ENCODE data around the gene FBXO24. TPM values are rescaled to one million over a fixed set of nuclear protein-coding genes. Genes with fewer than 3 reads are reported as not detected.
"Not testable (repeated sequence)": the region's sequence is repeated elsewhere in the genome, so short reads cannot be mapped to it uniquely, and the experiment has no call there.

The FBXO24 gene, protein sequence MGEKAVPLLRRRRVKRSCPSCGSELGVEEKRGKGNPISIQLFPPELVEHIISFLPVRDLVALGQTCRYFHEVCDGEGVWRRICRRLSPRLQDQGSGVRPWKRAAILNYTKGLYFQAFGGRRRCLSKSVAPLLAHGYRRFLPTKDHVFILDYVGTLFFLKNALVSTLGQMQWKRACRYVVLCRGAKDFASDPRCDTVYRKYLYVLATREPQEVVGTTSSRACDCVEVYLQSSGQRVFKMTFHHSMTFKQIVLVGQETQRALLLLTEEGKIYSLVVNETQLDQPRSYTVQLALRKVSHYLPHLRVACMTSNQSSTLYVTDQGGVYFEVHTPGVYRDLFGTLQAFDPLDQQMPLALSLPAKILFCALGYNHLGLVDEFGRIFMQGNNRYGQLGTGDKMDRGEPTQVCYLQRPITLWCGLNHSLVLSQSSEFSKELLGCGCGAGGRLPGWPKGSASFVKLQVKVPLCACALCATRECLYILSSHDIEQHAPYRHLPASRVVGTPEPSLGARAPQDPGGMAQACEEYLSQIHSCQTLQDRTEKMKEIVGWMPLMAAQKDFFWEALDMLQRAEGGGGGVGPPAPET
- total RNA-seq: 1 to 10 TPM; 1.3 to 3.0 TPM
- polyA plus RNA-seq (2013, experiment 1 of 2): 2.4 TPM
- polyA plus RNA-seq (2013, experiment 2 of 2): 1.4 TPM
- long read RNA-seq, experiment 1, partial matches to known transcripts: 1 of 2 reads
- long read RNA-seq, experiment 1, other reads (novel, unspliced or antisense): 1 of 2 reads
- long read RNA-seq, experiment 2: 0 reads
- long read RNA-seq, experiment 3, partial matches to known transcripts: 1 of 6 reads
- long read RNA-seq, experiment 3, other reads (novel, unspliced or antisense): 5 of 6 reads
- long read RNA-seq, experiment 4: 0 reads

- Histone ChIP-seq H3K9me3 (ENCODE audit: control insufficient read depth, low read length) (no peaks in the 10 kb centered on the region), H3K36me3 (ENCODE audit: control insufficient read depth, insufficient read depth, low read length) (peaks cover 13% of the 10 kb centered on the region), H3K4me1 (ENCODE audit: control insufficient read depth, insufficient read depth, low read length) (peaks cover 9% of the 10 kb centered on the region), H3K4me3 (ENCODE audit: low read length) (peak within 1 kb of the TSS; percentile 94), H3K27ac (ENCODE audit: low read depth, low read length) (peak within 1 kb of the TSS; percentile 87), H3K27me3 (ENCODE audit: control insufficient read depth, insufficient read depth, low read length, poor library complexity, severe bottlenecking) (no peaks in the 10 kb centered on the region), H3K9ac (ENCODE audit: extremely low read depth, low read length, poor library complexity, severe bottlenecking) (peak within 1 kb of the TSS; percentile 87)
- Mint-ChIP-seq H3K9me3 (no peaks in the 10 kb centered on the region), H3K4me3 (peak within 1 kb of the TSS; percentile 89), H3K36me3 (ENCODE audit: low read depth) (peaks cover 6% of the 10 kb centered on the region), H3K4me1 (peaks cover 39% of the 10 kb centered on the region), H3K27me3 (ENCODE audit: insufficient read depth) (peaks cover 13% of the 10 kb centered on the region), H3K27ac (peak within 1 kb of the TSS; percentile 96)
- no peak for TF ChIP-seq CTCF (conservative IDR thresholded peaks at IDR 0.05)
- 0% methylated on average over 25 to 53 of the region's 53 CpGs for WGBS, 2 experiments (ENCODE audit: insufficient coverage in 1 of 2, insufficient read length in 1 of 2)
- peak; percentile 100 for DNase-seq
Observed at GRCh38 chr7:100586266-100587025, at the start of gene FBXO24. TSS of gene FBXO24 (plus strand) at chr7:100586328. CDS start at chr7:100586626, 298 bp downstream.

- H3K9ac ChIP-seq (ENCODE audit: extremely low read depth, low read length, poor library complexity, severe bottlenecking); DNase-seq: not testable (repeated sequence)
- 95 to 100% methylated on average over 2 of the region's 2 CpGs for WGBS, 2 experiments (ENCODE audit: insufficient coverage in 1 of 2, insufficient read length in 1 of 2)
Observed at GRCh38 chr7:100536695-100537094, 49.4 kb upstream of the FBXO24 start.

DNA sequence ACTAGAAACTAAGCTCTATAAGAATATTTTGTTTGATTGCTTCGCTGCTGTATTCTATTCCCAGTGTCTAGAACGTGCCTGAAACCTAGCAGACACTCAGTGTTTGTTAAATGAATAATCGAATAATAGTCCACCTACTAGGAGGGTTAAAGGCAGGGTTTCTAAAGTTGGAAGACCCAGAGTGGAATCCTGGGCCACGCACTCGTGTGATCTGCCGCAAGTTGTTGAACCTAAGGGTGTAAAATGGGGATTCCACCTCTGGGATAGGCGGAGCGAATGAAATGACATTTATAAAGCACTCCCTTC, 47.8 kb upstream of the FBXO24 start:
- H3K9me3 Mint-ChIP-seq: no peaks in the 10 kb centered on the region
- H3K27ac Mint-ChIP-seq: peak overlapping the region; percentile 49
- no peak for TF ChIP-seq CTCF (conservative IDR thresholded peaks at IDR 0.05)
- WGBS, 2 experiments (ENCODE audit: insufficient coverage in 1 of 2, insufficient read length in 1 of 2): 19 to 24% methylated on average over 8 of the region's 8 CpGs
- Histone ChIP-seq H3K27me3 (ENCODE audit: control insufficient read depth, insufficient read depth, low read length, poor library complexity, severe bottlenecking) (no peaks in the 10 kb centered on the region), H3K9me3 (ENCODE audit: control insufficient read depth, low read length) (no peaks in the 10 kb centered on the region), H3K4me1 (ENCODE audit: control insufficient read depth, insufficient read depth, low read length) (no peaks in the 10 kb centered on the region), H3K4me3 (ENCODE audit: low read length) (peak overlapping the region; percentile 96), H3K36me3 (ENCODE audit: control insufficient read depth, insufficient read depth, low read length) (no peaks in the 10 kb centered on the region), H3K9ac (ENCODE audit: extremely low read depth, low read length, poor library complexity, severe bottlenecking) (peak overlapping the region; percentile 44), H3K27ac (ENCODE audit: low read depth, low read length) (no peak overlapping the region)
- no peaks in the 10 kb centered on the region for H3K36me3 Mint-ChIP-seq (ENCODE audit: low read depth)
- H3K4me3 Mint-ChIP-seq: peak overlapping the region; percentile 88
- DNase-seq: no peak
- H3K27me3 Mint-ChIP-seq (ENCODE audit: insufficient read depth): peaks cover 1% of the 10 kb centered on the region
- H3K4me1 Mint-ChIP-seq: peaks cover 24% of the 10 kb centered on the region

More at GRCh38 chr7:100536695-100537094, 49.4 kb upstream of the FBXO24 start:
- H3K27me3 Mint-ChIP-seq (ENCODE audit: insufficient read depth); H3K27ac Mint-ChIP-seq; H3K27me3 ChIP-seq (ENCODE audit: control insufficient read depth, insufficient read depth, low read length, poor library complexity, severe bottlenecking); H3K9me3 Mint-ChIP-seq; H3K27ac ChIP-seq (ENCODE audit: low read depth, low read length); H3K4me3 ChIP-seq (ENCODE audit: low read length); H3K36me3 Mint-ChIP-seq (ENCODE audit: low read depth); H3K4me3 Mint-ChIP-seq; H3K4me1 ChIP-seq (ENCODE audit: control insufficient read depth, insufficient read depth, low read length); H3K36me3 ChIP-seq (ENCODE audit: control insufficient read depth, insufficient read depth, low read length); H3K9me3 ChIP-seq (ENCODE audit: control insufficient read depth, low read length): not testable (repeated sequence)
- peaks cover 11% of the 10 kb centered on the region for H3K4me1 Mint-ChIP-seq

All from endodermal cell (in vitro differentiated cells).